Stomach (tissue), 9 donors: ENCODE data around the gene IRF7. TPM values are rescaled to one million over a fixed set of nuclear protein-coding genes. Genes with fewer than 3 reads are reported as not detected.

Experiments
- DNase-seq, 2 donors: peaks; one replicate each; pipeline versions ENCODE4 v3.0.0 to v3.0.0-alpha.2; 2013 to 2019
- H3K27ac ChIP-seq, 5 donors: fragments of 200-600 bp in 4 of 5; sonication (generic) in 4 of 5; one replicate each; pipeline ENCODE4 v1.5.1; 2013 to 2019; ENCODE audit warnings: mild to moderate bottlenecking in 1 of 5, moderate library complexity in 1 of 5
- H3K27me3 ChIP-seq, 3 donors: fragments of 200-600 bp; sonication (generic); one replicate each; pipeline ENCODE4 v1.5.1; 2017 to 2019; ENCODE audit warnings: mixed run types in 1 of 3
- H3K36me3 ChIP-seq, 4 donors: fragments of 200-600 bp; sonication (generic); 1 replicate in 3 of 4; 2 replicates in 1 of 4; pipeline ENCODE4 v1.5.1; 2016 to 2019
- H3K4me1 ChIP-seq, 4 donors: fragments of 200-600 bp; sonication (generic); one replicate each; pipeline ENCODE4 v1.5.1; 2016 to 2019
- H3K4me3 ChIP-seq, 4 donors: fragments of 200-600 bp; sonication (generic) in 3 of 4; one replicate each; pipeline ENCODE4 v1.5.1; 2016 to 2019; ENCODE audit warnings: mild to moderate bottlenecking in 1 of 4
- H3K9me3 ChIP-seq, 4 donors: fragments of 200-600 bp; sonication (generic); one replicate each; pipeline ENCODE4 v1.5.1; 2016 to 2019
- EP300 ChIP-seq: sonication (generic); formaldehyde crosslinking; IDR thresholded peaks from one replicate; pipeline ENCODE4 v1.6.1; 2017; ENCODE audit warnings: antibody characterized with exemption
- POLR2A ChIP-seq, 4 donors: fragments of 450-650 bp; IDR thresholded peaks; one replicate each; pipeline ENCODE4 v1.6.1; 2016; ENCODE audit warnings: antibody characterized with exemption in 4 of 4, control low read depth in 2 of 4, mild to moderate bottlenecking in 1 of 4, moderate library complexity in 1 of 4
- POLR2AphosphoS5 ChIP-seq, 3 donors: sonication (generic); formaldehyde crosslinking; IDR thresholded peaks; one replicate each; pipeline ENCODE4 v1.6.1; 2016; ENCODE audit warnings: antibody characterized with exemption in 3 of 3
- WGBS, 5 donors: extraction: QIAGEN DNeasy Blood & Tissue Kit in 3 of 5; methylation state at CpG; one replicate each; pipeline versions ENCODE4 v1.1.5 to v1.1.7; 2013 to 2018; 5-methylcytosine and 5-hydroxymethylcytosine counted together
- intact Hi-C: fragments of 100-400 bp; cut with DNase I; formaldehyde crosslinking; loops from one replicate; pipeline ENCODE4 v1.15.1; 2023; ENCODE audit warnings: low total_unique reads
- polyA plus RNA-seq, 3 donors: library from polyadenylated mRNA; stranded (reverse); fragments of 200-250 nt; gene quantifications; one replicate each; pipeline ENCODE4 v1.2.3, GENCODE V29; 2013
- total RNA-seq, 5 donors: library from RNA; depleted of rRNA; stranded (reverse); fragments of >200 nt; gene quantifications; one replicate each; pipeline versions ENCODE4 v1.1.0 to v1.2.3, GENCODE V29; 2014 to 2016
- TF ChIP-seq, protein P1 (sequence below), 7 experiments: fragments of 450-650 bp in 4 of 7; fragments of 200-600 bp in 3 of 7; sonication (generic) in 3 of 7; IDR thresholded peaks; one replicate each; pipeline ENCODE4 v1.5.1; 2016 to 2019; ENCODE audit warnings: antibody characterized with exemption in 7 of 7, control low read depth in 2 of 7, mild to moderate bottlenecking in 1 of 7
- donor health status: healthy with polysubstance abuse.
- donor health status: Bipolar disorder and iron deficiency.
- donor health status: healthy.

IRF7 gene
- total and polyA plus RNA-seq, 8 donors: 5.7 to 49.1 (median 33.7) TPM

DNA sequence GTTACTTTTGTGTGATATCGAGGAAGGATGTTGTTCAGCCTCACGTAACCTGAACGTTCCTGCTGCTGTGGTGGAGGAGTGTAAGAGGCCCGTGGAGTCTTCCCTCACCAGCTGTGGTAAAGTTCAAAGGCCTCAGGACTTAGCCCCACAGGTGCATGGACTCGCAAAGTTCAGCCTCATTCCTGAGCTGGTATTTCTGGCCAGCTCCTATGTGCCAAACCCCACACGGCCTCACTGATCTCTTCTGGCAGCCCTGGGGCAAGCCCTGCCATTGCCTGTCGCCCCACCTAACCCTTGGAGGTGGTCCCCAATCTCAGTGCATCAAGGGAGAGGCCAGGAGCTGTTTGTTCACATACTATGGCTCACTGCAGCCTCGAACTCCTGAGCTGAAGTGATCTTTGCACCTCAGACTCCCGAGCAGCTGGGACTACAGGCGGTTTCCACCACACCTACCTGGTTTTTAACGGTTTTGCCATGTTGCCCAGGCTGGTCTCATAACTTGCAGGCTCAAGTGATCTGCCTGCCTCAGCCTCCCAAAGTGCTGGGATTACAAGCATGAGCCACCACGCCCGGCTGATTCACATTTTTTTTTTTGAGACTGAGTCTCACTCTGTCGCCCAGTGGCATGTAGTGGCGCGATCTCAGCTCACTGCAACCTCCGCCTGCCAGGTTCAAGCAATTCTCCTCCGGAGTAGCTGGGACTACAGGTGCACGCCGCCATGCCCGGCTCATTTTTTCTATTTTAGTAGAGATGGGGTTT lies 37.3 kb downstream of the IRF7 start:
- H3K27ac ChIP-seq: no peak overlapping the region
- H3K4me1 ChIP-seq: peaks cover 42 to 72% (median 60%) of the 10 kb centered on the region in 4 donors
- H3K9me3 ChIP-seq: no peaks in the 10 kb centered on the region
- H3K36me3 ChIP-seq: peaks cover 18 to 23% (median 22%) of the 10 kb centered on the region in 4 donors
- peaks cover 0 to 12% (median 4%) of the 10 kb centered on the region in 3 donors for H3K27me3 ChIP-seq
- H3K4me3 ChIP-seq: peak overlapping the region in 2 of 4 donors; percentile 82 to 98
- TF ChIP-seq, protein P1, sequence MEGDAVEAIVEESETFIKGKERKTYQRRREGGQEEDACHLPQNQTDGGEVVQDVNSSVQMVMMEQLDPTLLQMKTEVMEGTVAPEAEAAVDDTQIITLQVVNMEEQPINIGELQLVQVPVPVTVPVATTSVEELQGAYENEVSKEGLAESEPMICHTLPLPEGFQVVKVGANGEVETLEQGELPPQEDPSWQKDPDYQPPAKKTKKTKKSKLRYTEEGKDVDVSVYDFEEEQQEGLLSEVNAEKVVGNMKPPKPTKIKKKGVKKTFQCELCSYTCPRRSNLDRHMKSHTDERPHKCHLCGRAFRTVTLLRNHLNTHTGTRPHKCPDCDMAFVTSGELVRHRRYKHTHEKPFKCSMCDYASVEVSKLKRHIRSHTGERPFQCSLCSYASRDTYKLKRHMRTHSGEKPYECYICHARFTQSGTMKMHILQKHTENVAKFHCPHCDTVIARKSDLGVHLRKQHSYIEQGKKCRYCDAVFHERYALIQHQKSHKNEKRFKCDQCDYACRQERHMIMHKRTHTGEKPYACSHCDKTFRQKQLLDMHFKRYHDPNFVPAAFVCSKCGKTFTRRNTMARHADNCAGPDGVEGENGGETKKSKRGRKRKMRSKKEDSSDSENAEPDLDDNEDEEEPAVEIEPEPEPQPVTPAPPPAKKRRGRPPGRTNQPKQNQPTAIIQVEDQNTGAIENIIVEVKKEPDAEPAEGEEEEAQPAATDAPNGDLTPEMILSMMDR (IDR thresholded peaks at IDR 0.05): no peak
- TF ChIP-seq POLR2A (IDR thresholded peaks at IDR 0.05) (no peak), EP300 (no peak), POLR2AphosphoS5 (IDR thresholded peaks at IDR 0.05) (no peak)
- DNase-seq: no peak
- 50 to 66% (median 58%) methylated on average over 17 to 21 of the region's 21 CpGs for WGBS, 5 donors
- intact Hi-C loops: no loop called here

GRCh38 chr11:577611-577894 lies 38.2 kb downstream of the IRF7 start:
- DNase-seq: no peak
- peak overlapping the region; percentile 71 to 98 (median 78) for H3K4me3 ChIP-seq
- peaks cover 9 to 14% (median 13%) of the 10 kb centered on the region in 4 donors for H3K36me3 ChIP-seq
- TF ChIP-seq POLR2A (IDR thresholded peaks at IDR 0.05) (no peak), EP300 (no peak), POLR2AphosphoS5 (IDR thresholded peaks at IDR 0.05) (no peak)
- TF ChIP-seq, protein P1 (IDR thresholded peaks at IDR 0.05): no peak
- H3K27ac ChIP-seq: peak overlapping the region in 2 of 5 donors; percentile 93 to 94
- peaks cover 0 to 12% (median 4%) of the 10 kb centered on the region in 3 donors for H3K27me3 ChIP-seq
- WGBS, 5 donors: 29 to 51% (median 36%) methylated on average over 6 of the region's 6 CpGs
- intact Hi-C loops: no loop called here
- H3K4me1 ChIP-seq: peaks cover 42 to 72% (median 60%) of the 10 kb centered on the region in 4 donors
- H3K9me3 ChIP-seq: no peaks in the 10 kb centered on the region

- H3K36me3 ChIP-seq: peaks cover 4 to 8% (median 7%) of the 10 kb centered on the region in 4 donors
- peak overlapping the region; percentile 71 to 98 (median 78) for H3K4me3 ChIP-seq
- intact Hi-C loops: no loop called here
- peaks cover 42 to 72% (median 60%) of the 10 kb centered on the region in 4 donors for H3K4me1 ChIP-seq
- H3K9me3 ChIP-seq: no peaks in the 10 kb centered on the region
- H3K27ac ChIP-seq: peak overlapping the region; percentile 91 to 94 (median 93)
- peak in 1 of 2 donors; percentile 35 for DNase-seq
- no peak for TF ChIP-seq POLR2AphosphoS5 (IDR thresholded peaks at IDR 0.05)
- TF ChIP-seq, protein P1 (IDR thresholded peaks at IDR 0.05): no peak
- peaks cover 0 to 12% (median 4%) of the 10 kb centered on the region in 3 donors for H3K27me3 ChIP-seq
- WGBS, 5 donors: 2 to 7% (median 4%) methylated on average over 16 to 42 of the region's 48 CpGs
These were observed 38.7 kb downstream of the IRF7 start for GRCh38 chr11:576811-577610.

GRCh38 chr11:575996-576768 lies 39.6 kb downstream of the IRF7 start, which contains the start of gene PHRF1:
Gene PHRF1 (plus strand): TSS chr11:576470. CDS start chr11:581513, 5,043 bp downstream.
- H3K27me3 ChIP-seq: peaks cover 0 to 12% (median 4%) of the 10 kb centered on the region in 3 donors
- TF ChIP-seq POLR2AphosphoS5 (IDR thresholded peaks at IDR 0.05): peak; percentile 57 to 90 (median 85)
- TF ChIP-seq, protein P1 (IDR thresholded peaks at IDR 0.05): no peak
- TF ChIP-seq POLR2A (IDR thresholded peaks at IDR 0.05): no peak
- no peaks in the 10 kb centered on the region for H3K9me3 ChIP-seq
- WGBS, 5 donors: 0% methylated on average over 55 to 98 of the region's 99 CpGs
- intact Hi-C loops: no loop called here
- peak within 1 kb of the TSS; percentile 91 to 94 (median 93) for H3K27ac ChIP-seq
- H3K36me3 ChIP-seq: no peaks in the 10 kb centered on the region
- peak; percentile 97 to 98 for DNase-seq
- peaks cover 42 to 63% (median 58%) of the 10 kb centered on the region in 4 donors for H3K4me1 ChIP-seq
- peak within 1 kb of the TSS; percentile 71 to 98 (median 78) for H3K4me3 ChIP-seq
